ENCODE data around the gene MTFR1L.
"Not testable (repeated sequence)": the region's sequence is repeated elsewhere in the genome, so short reads cannot be mapped to it uniquely, and the experiment has no call there.

The MTFR1L gene

GRCh38 chr1:25829046-25829445, 9.3 kb downstream of the MTFR1L start:
- no peak for DNase-seq

- DNase-seq: peak; percentile 19
Measured at GRCh38 chr1:25831569-25832196, 11.9 kb downstream of the MTFR1L start.

DNA sequence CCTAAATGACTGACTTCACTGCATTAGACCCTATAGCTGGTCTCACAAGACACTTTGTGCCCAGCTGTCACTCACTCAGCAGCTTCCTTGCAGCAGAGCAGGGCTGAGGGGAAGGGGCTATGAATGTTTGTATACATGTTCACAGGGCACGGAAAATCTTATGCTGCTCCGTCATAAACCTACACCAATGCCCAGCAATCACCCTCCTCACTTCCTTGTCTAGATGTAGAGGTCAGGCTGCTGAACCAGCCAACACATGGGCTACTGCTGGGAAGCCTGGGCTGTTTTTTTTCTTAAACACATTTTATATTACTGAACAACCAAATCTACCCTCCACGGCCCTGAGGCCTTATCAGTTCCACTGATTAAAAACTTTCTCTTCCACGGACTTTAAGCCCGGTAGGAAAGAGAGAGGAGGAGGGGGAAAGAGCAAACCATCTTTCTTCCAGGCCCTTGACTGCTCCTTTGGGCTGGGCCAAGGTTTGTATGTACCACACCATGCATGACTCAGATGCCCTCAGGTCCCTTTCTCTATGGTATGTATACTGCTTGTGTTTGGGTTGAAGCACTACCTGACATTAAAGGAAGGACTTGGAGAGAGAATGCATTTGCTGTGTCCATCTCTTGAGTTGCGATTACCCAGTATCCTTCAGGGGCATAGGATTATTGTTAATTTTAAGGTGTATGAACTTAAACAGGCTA, 12.7 kb downstream of the MTFR1L start:
- no peak for DNase-seq

DNA sequence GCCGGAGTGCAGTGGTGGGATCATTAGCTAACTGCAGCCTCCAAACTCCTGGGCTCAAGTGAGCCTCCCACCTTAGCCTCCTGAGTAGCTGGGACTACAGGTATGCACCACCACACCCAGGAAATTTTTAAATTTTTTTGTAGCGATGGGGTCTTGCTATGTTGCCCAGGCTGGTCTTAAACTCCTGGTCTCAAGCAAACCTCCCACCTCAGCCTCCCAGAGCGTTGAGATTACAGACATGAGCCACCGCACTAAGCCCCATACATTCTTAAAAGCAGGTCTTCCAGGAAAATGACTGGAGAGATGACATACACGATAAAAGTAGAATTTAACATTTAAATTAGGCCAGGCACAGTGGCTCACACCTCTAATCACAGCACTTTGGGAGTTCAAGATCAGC, 13.4 kb downstream of the MTFR1L start:
- no peak for DNase-seq

DNA sequence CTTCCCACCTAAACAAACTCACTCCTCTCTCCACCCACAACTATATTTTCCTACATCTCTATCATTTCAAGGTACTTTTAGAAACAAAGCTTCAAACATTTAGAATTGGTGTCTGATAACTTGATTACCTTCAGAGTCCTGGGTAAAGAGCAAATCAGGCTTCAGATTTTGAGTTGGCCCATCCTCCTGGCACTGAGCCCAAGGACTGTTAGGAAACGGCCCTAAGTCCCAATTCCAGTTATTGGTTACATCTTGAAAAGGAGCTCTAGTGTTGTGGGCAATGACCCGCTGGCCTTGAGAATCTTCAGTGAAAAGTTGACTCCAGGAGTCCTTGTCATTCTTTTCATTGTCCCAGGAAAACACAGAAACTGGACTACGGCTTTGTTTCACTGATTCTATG, 15.1 kb downstream of the MTFR1L start:
- DNase-seq: no peak

- no peak for DNase-seq
Measured at GRCh38 chr1:25836695-25837094, 16.9 kb downstream of the MTFR1L start.

DNA sequence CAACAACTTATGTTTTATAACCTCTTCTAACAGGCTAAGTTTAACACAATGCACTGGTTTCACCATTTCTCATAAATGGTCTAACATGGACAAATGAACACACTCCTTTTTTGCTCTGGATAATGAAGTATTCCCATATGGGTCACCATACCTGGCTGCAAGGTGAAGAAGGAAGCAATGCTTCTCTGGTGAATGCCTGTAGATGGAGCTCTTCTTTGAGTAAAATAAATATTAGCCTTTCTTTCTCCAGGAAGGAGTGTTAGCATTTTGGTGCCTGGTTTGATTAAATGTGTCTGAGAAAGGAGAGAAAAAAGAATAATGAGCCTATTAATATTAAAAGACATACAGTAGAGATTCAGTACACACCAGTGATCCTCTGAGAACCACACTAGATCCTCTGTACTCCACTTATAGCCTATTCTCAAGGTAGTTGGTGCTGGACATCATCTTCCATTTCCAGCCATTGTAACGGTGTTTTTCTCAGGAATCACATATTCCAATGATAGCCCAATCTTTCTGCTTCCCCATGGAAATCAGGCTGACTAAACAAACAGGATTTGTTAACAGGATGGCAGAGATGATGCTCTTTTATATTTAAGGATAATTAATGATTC, 17.6 kb downstream of the MTFR1L start:
- DNase-seq: peak; percentile 29

- DNase-seq: not testable (repeated sequence)
Measured at GRCh38 chr1:25839808-25840207, 20.1 kb downstream of the MTFR1L start.

- DNase-seq: no peak
Measured at GRCh38 chr1:25843483-25843882, 23.7 kb downstream of the MTFR1L start.

- DNase-seq: no peak
Measured at GRCh38 chr1:25844536-25845337, 25.0 kb downstream of the MTFR1L start.

DNA sequence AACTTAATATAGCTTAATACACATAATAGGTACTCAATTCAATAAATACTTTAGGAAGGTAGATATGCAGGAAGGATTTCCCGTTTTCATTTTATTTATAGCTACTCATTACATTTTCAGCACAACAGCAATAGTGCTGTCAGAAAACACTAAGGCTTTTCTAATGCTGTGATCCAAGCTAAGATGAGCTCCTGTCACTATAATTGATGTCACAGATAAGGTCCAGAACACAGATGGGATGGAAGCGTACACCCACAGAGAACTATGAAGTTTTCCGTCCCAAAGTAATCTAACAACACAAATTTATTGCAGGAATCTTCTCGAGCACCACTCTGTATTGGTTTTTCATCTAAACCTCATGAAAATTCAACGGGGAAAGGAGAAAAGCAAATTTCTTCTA, 25.9 kb downstream of the MTFR1L start:
- no peak for DNase-seq

- DNase-seq: no peak
Measured at GRCh38 chr1:25847929-25848328, 28.2 kb downstream of the MTFR1L start.

GRCh38 chr1:25848531-25848930, 28.8 kb downstream of the MTFR1L start:
- no peak for DNase-seq

GRCh38 chr1:25854554-25854953, 34.8 kb downstream of the MTFR1L start:
- peak; percentile 91 for DNase-seq

DNA sequence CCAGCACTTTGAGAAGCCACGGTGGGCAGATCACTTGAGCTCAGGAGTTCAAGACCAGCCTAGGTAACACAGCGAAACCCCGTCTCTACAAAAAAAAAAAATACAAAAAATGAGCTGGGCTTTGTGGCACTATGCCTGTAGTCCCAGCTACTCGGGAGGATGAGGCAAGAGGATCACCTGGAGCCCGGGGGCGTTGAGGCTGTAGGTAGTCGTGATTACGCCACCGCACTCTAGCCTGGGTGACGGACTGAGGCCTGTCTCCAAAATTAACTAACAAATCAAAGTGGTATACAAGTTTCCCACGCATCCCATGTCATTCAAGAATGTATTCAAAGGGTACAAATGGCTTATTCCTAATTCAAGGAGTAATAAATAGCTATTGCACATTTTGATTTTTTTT, 37.1 kb downstream of the MTFR1L start:
- no peak for DNase-seq

GRCh38 chr1:25858494-25858893, 38.7 kb downstream of the MTFR1L start:
- no peak for DNase-seq

DNA sequence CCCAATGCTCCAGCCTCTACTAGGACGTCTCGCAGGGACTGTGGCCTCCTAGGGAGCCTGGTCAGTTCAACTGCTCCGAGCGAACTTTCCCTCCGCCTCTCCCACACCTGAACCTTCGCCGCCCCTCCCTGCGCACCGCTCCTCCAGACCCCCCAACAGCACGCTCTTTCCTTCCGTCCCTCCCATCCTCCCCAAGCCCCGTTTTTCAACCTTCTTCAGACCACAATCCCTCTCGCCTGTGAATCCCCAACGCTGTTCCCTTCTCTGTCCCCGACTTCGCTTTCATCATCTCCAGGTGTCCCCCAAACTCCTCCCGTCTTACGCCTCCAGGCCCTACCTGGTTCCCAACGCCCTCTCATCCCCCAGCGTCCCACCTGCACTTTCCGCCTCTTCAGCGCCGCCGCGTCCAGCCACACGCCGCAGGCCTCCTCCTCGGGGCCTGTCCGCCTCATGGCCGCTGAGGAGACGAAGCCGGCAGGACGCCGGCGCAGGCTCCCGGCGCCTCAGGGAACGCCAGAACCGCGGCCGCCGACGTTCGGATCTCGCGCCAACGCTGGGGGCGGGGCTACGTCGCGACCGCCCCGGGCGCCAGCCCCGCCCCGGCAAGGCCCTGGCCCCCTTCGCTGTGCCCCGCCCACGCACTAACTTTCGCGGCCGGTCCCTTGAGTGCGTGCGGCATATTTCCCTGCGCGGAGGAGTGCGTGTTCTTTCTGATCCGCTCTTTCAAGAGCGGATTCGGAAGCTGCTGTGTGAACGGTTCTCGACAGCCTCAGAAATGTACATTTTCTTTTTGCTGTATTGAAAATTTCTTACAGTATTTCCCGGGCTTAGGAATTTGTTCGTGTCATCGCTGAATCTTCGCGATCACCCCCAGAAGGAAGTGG, 39.4 kb downstream of the MTFR1L start, which contains the start of gene AUNIP:
Gene AUNIP, minus strand, starts transcription at position 552 of the 884 bp plus-strand sequence. Its CDS starts 100 bp downstream, at position 452.
- DNase-seq: peak; percentile 91

GRCh38 chr1:25861316-25862286, 41.8 kb downstream of the MTFR1L start:
- peak; percentile 72 for DNase-seq

DNA sequence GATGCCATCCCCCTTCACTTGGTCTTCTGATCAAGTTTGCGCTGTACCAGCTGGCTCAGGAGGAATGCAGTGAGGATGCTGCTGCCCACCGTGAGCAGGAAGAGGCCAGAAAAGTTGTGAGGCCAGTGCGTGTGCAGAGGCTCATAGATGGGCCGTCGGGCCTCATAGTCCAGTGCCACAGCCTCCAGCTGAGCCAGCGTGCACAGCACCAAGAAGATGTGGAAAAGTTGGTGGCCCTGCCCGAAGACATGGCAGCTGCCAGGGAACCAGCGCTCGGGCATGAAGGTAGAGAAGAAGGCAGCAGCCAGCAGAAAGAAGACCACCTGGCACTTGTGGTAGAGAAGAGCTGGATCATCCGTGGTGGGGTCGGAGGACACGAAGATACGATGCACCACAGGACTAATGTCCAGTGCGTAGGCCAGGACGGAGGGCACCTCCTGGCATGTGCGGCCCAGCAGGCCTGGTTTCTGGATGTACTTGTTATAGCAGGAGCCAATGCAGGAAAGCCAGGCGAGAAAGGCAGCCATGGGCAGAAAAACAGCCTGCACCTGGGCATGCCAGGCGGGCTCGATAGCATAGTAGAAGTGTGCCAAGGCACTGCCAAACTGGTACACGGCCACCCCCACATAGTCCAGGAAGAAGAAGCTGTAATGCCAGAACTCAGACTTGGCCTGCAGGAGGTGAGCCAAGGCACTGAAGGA, 43.2 kb downstream of the MTFR1L start:
- DNase-seq: no peak
